ENCODE data around the gene ZNF467.

ZNF467 gene

GRCh38 chr7:149783386-149784250 lies 10.2 kb upstream of the ZNF467 start:
- DNase-seq = no peak

- no peak for DNase-seq
These were observed 9.4 kb upstream of the ZNF467 start for GRCh38 chr7:149782682-149783345.

GRCh38 chr7:149781921-149782320 lies 8.5 kb upstream of the ZNF467 start:
- no peak for DNase-seq

GRCh38 chr7:149780636-149781419 lies 7.4 kb upstream of the ZNF467 start:
- no peak for DNase-seq

- no peak for DNase-seq
These were observed 6.7 kb upstream of the ZNF467 start for GRCh38 chr7:149780056-149780455.

GRCh38 chr7:149779502-149779805 lies 6.1 kb upstream of the ZNF467 start:
- no peak for DNase-seq

- no peak for DNase-seq
These were observed 5.5 kb upstream of the ZNF467 start for GRCh38 chr7:149778696-149779501.

- no peak for DNase-seq
These were observed 4.9 kb upstream of the ZNF467 start for GRCh38 chr7:149778327-149778637.

GRCh38 chr7:149777551-149778326 lies 4.4 kb upstream of the ZNF467 start:
- no peak for DNase-seq

GRCh38 chr7:149776848-149777407 lies 3.5 kb upstream of the ZNF467 start:
- DNase-seq = no peak

GRCh38 chr7:149776289-149776688 lies 2.9 kb upstream of the ZNF467 start:
- no peak for DNase-seq

GRCh38 chr7:149775176-149775556 lies 1.8 kb upstream of the ZNF467 start:
- DNase-seq = no peak

- no peak for DNase-seq
These were observed 1.1 kb upstream of the ZNF467 start for GRCh38 chr7:149774237-149775175.

GRCh38 chr7:149772956-149773434 lies 393 bp downstream of the ZNF467 start:
- peak; percentile 31 for DNase-seq

GRCh38 chr7:149772241-149772955 lies 990 bp downstream of the ZNF467 start:
- DNase-seq = no peak

- peak; percentile 87 for DNase-seq
These were observed 1.6 kb downstream of the ZNF467 start for GRCh38 chr7:149771720-149772240.

GRCh38 chr7:149770728-149771636 lies 2.4 kb downstream of the ZNF467 start:
- DNase-seq = no peak

GRCh38 chr7:149769915-149770314 lies 3.5 kb downstream of the ZNF467 start:
- DNase-seq = no peak

- no peak for DNase-seq
These were observed 4.5 kb downstream of the ZNF467 start for GRCh38 chr7:149768931-149769330.

Measured in activated naive CD4-positive, alpha-beta T cell treated with Interleukin-2 at 50 U/mL for 16 hours (primary cell).